Peyer's patch (tissue), 4 donors: ENCODE measurements around the gene BRD1.

Experiments used
- POLR2A ChIP-seq, 2 donors: fragments of 450-650 bp; IDR thresholded peaks; one replicate each; pipeline ENCODE4 v1.5.1; 2017; ENCODE audit warnings: antibody characterized with exemption in 2 of 2, mild to moderate bottlenecking in 2 of 2, moderate library complexity in 2 of 2
- TF ChIP-seq, protein P1 (sequence below), 6 experiments: fragments of 450-650 bp in 4 of 6; fragments of 200-600 bp in 2 of 6; sonication (generic) in 1 of 6; IDR thresholded peaks; one replicate each; pipeline ENCODE4 v1.5.1; 2017 to 2019; ENCODE audit warnings: antibody characterized with exemption in 6 of 6, mild to moderate bottlenecking in 3 of 6, moderate library complexity in 1 of 6

DNA sequence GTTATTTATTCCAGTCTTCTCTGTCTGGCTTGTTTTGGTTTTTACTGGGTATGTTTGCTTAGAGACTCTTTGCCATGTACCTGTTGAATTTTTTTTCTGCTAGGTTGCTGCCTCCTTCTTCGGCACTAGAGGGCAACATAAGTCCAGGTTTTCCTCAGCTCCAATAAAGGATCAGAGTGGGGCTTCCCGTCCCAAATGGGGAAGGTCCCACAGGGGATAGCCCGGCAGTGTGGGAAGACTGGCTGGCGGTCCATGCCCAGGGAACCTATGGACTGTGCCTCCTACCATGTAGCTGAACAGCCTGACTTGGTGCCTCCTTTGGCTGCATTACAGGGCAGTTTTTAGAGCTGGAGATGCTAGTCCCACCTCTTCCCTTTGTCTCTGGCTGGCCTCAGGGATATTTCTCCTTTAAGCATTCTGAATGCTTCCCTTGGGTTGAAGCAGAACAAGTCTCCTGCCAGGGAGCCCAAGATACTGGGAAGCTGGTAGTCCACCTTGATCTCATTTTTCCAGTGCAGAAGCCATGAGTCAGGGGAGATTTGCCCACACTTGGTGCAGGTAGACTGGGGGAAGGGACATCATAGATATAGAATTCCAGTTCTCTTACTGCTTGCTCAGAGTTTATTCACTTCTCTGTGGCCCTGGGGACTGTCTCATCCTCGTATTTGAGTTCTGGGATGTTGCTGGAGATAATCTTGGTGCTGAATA, 60.2 kb downstream of the BRD1 start:
- TF ChIP-seq, protein P1, sequence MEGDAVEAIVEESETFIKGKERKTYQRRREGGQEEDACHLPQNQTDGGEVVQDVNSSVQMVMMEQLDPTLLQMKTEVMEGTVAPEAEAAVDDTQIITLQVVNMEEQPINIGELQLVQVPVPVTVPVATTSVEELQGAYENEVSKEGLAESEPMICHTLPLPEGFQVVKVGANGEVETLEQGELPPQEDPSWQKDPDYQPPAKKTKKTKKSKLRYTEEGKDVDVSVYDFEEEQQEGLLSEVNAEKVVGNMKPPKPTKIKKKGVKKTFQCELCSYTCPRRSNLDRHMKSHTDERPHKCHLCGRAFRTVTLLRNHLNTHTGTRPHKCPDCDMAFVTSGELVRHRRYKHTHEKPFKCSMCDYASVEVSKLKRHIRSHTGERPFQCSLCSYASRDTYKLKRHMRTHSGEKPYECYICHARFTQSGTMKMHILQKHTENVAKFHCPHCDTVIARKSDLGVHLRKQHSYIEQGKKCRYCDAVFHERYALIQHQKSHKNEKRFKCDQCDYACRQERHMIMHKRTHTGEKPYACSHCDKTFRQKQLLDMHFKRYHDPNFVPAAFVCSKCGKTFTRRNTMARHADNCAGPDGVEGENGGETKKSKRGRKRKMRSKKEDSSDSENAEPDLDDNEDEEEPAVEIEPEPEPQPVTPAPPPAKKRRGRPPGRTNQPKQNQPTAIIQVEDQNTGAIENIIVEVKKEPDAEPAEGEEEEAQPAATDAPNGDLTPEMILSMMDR (IDR thresholded peaks at IDR 0.05), result peak; percentile 33 to 83 (median 66)
- no peak for TF ChIP-seq POLR2A (IDR thresholded peaks at IDR 0.05)
